HEK293 (cell line): ENCODE data around the gene MYO1D.

Experiments
- KLF16 ChIP-seq: fragments of 450-650 bp; formaldehyde crosslinking; IDR thresholded peaks from 2 replicates; pipeline ENCODE4 v1.5.1; 2017; ENCODE audit warnings: missing biosample characterization, missing genetic modification characterization
- REPIN1 ChIP-seq: fragments of 450-650 bp; formaldehyde crosslinking; IDR thresholded peaks from 2 replicates; pipeline ENCODE4 v1.5.1; 2017; ENCODE audit warnings: missing biosample characterization, missing genetic modification characterization, low read depth
- TCF7L2 ChIP-seq: IDR thresholded peaks from 2 replicates; pipeline ENCODE4 v1.6.1; 2011; ENCODE audit warnings: low read depth, mild to moderate bottlenecking, inconsistent platforms, low read length, moderate library complexity, borderline replicate concordance
- YY1 ChIP-seq: fragments of 450-650 bp; formaldehyde crosslinking; IDR thresholded peaks from 2 replicates; pipeline ENCODE4 v1.5.1; 2018; ENCODE audit warnings: missing biosample characterization, missing genetic modification characterization
- ZBTB7A ChIP-seq: fragments of 450-650 bp; formaldehyde crosslinking; IDR thresholded peaks from 2 replicates; pipeline ENCODE4 v1.5.1; 2016; ENCODE audit warnings: low read depth, missing biosample characterization, missing genetic modification characterization
- ZBTB8A ChIP-seq: fragments of 450-650 bp; formaldehyde crosslinking; IDR thresholded peaks from 2 replicates; pipeline ENCODE4 v1.5.1; 2016; ENCODE audit warnings: missing biosample characterization, missing genetic modification characterization
- ZNF274 ChIP-seq, 2 experiments: fragments of 200-500 bp in 1 of 2; fragments of 450-650 bp in 1 of 2; sonication (Bioruptor generic) in 1 of 2; formaldehyde crosslinking in 1 of 2; IDR thresholded peaks; 2 replicates each; pipeline versions ENCODE4 v1.5.1 to v1.6.1; 2014 to 2016; ENCODE audit warnings: borderline replicate concordance in 1 of 2, inconsistent platforms in 1 of 2, low read length in 1 of 2, missing biosample characterization in 1 of 2, missing genetic modification characterization in 1 of 2
- ZNF302 ChIP-seq: fragments of 450-650 bp; formaldehyde crosslinking; IDR thresholded peaks from 2 replicates; pipeline ENCODE4 v1.5.1; 2016; ENCODE audit warnings: missing biosample characterization, missing genetic modification characterization, low read depth
- ZNF404 ChIP-seq: fragments of 450-650 bp; formaldehyde crosslinking; IDR thresholded peaks from 2 replicates; pipeline ENCODE4 v1.5.1; 2017; ENCODE audit warnings: missing biosample characterization, missing genetic modification characterization
- ZNF785 ChIP-seq: fragments of 450-650 bp; formaldehyde crosslinking; IDR thresholded peaks from 2 replicates; pipeline ENCODE4 v1.5.1; 2016; ENCODE audit warnings: missing biosample characterization, missing genetic modification characterization
- TF ChIP-seq, protein P1 (sequence below): fragments of 450-650 bp; formaldehyde crosslinking; IDR thresholded peaks from 2 replicates; pipeline ENCODE4 v1.5.1; 2016; ENCODE audit warnings: missing biosample characterization, missing genetic modification characterization
- TF ChIP-seq, protein P2 (sequence below): fragments of 450-650 bp; formaldehyde crosslinking; IDR thresholded peaks from 2 replicates; pipeline ENCODE4 v1.5.1; 2016; ENCODE audit warnings: missing biosample characterization, missing genetic modification characterization, low read depth

DNA sequence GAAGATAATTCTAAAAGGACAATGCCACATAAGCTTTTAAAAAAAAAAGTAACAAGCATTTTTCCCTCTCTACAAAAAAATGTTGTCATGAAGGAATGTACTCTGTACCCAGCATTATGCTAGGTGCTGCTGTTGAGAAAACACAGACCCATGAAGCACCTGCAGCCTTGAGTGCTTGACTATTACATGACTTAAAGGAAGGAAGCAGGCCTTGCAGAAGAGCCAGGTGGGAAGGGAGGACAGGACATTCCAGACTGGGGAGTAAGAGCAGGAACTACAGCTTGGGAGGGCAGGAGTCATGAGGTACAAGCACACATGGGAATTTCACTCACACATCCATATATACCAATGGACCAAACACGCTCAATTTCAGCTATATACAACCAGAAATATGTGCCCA is 3.8 kb downstream of the MYO1D start:
- no peak for TF ChIP-seq ZBTB7A (tag by site-specific recombination)
- TF ChIP-seq ZBTB8A (tag by site-specific recombination), result no peak
- TF ChIP-seq, protein P1, sequence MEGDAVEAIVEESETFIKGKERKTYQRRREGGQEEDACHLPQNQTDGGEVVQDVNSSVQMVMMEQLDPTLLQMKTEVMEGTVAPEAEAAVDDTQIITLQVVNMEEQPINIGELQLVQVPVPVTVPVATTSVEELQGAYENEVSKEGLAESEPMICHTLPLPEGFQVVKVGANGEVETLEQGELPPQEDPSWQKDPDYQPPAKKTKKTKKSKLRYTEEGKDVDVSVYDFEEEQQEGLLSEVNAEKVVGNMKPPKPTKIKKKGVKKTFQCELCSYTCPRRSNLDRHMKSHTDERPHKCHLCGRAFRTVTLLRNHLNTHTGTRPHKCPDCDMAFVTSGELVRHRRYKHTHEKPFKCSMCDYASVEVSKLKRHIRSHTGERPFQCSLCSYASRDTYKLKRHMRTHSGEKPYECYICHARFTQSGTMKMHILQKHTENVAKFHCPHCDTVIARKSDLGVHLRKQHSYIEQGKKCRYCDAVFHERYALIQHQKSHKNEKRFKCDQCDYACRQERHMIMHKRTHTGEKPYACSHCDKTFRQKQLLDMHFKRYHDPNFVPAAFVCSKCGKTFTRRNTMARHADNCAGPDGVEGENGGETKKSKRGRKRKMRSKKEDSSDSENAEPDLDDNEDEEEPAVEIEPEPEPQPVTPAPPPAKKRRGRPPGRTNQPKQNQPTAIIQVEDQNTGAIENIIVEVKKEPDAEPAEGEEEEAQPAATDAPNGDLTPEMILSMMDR, result no peak
- TF ChIP-seq ZNF785 (tag by site-specific recombination), result no peak
- TF ChIP-seq ZNF274 (IDR thresholded peaks at IDR 0.05; ENCODE audit: low read length), result no peak
- TF ChIP-seq ZNF274 (tag by site-specific recombination; IDR thresholded peaks at IDR 0.05; ENCODE audit: borderline replicate concordance), result no peak
- no peak for TF ChIP-seq ZNF302
- TF ChIP-seq, protein P2, sequence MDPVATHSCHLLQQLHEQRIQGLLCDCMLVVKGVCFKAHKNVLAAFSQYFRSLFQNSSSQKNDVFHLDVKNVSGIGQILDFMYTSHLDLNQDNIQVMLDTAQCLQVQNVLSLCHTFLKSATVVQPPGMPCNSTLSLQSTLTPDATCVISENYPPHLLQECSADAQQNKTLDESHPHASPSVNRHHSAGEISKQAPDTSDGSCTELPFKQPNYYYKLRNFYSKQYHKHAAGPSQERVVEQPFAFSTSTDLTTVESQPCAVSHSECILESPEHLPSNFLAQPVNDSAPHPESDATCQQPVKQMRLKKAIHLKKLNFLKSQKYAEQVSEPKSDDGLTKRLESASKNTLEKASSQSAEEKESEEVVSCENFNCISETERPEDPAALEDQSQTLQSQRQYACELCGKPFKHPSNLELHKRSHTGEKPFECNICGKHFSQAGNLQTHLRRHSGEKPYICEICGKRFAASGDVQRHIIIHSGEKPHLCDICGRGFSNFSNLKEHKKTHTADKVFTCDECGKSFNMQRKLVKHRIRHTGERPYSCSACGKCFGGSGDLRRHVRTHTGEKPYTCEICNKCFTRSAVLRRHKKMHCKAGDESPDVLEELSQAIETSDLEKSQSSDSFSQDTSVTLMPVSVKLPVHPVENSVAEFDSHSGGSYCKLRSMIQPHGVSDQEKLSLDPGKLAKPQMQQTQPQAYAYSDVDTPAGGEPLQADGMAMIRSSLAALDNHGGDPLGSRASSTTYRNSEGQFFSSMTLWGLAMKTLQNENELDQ (tag by site-specific recombination), result no peak
- TF ChIP-seq TCF7L2, result no peak
- TF ChIP-seq YY1, result no peak
- no peak for TF ChIP-seq ZNF404
- no peak for TF ChIP-seq KLF16 (tag by site-specific recombination)
- TF ChIP-seq REPIN1 (tag by site-specific recombination), result no peak
